Upper lobe of left lung (tissue), 6 donors: ENCODE data around the gene ATP10B. TPM values are rescaled to one million over a fixed set of nuclear protein-coding genes. Genes with fewer than 3 reads are reported as not detected.

Experiments used
- ATAC-seq, 2 donors: fragments of 200-7000 bp; cut with Tn5 transposase; one replicate each; pipeline ENCODE4 v1.9.1; 2022; ENCODE audit warnings: mild to moderate bottlenecking in 2 of 2, moderate library complexity in 2 of 2; ENCODE audit not compliant: low FRiP score in 2 of 2
- DNase-seq, 2 donors: peaks; one replicate each; pipeline ENCODE4 v3.0.0-alpha.2; 2019 to 2020
- H3K27ac ChIP-seq, 4 donors: fragments of 200-600 bp; sonication (generic); one replicate each; pipeline ENCODE4 v1.5.1; 2016 to 2019
- H3K27me3 ChIP-seq, 4 donors: fragments of 200-600 bp; sonication (generic); one replicate each; pipeline ENCODE4 v1.5.1; 2017 to 2019
- H3K36me3 ChIP-seq, 4 donors: fragments of 200-600 bp; sonication (generic); one replicate each; pipeline ENCODE4 v1.5.1; 2016 to 2019
- H3K4me1 ChIP-seq, 4 donors: fragments of 200-600 bp; sonication (generic); one replicate each; pipeline ENCODE4 v1.5.1; 2018 to 2019
- H3K4me3 ChIP-seq, 4 donors: fragments of 200-600 bp; sonication (generic); one replicate each; pipeline ENCODE4 v1.5.1; 2017 to 2019; ENCODE audit warnings: mild to moderate bottlenecking in 2 of 4, moderate library complexity in 1 of 4
- H3K9me3 ChIP-seq, 4 donors: fragments of 200-600 bp; sonication (generic); one replicate each; pipeline ENCODE4 v1.5.1; 2018 to 2019
- EP300 ChIP-seq, 4 donors: sonication (generic); formaldehyde crosslinking; IDR thresholded peaks; one replicate each; pipeline ENCODE4 v1.5.1; 2017; ENCODE audit warnings: antibody characterized with exemption in 4 of 4, control low read depth in 2 of 4
- POLR2A ChIP-seq, 4 donors: fragments of 450-650 bp; IDR thresholded peaks; one replicate each; pipeline ENCODE4 v1.5.1; 2016 to 2017; ENCODE audit warnings: antibody characterized with exemption in 4 of 4, mild to moderate bottlenecking in 2 of 4
- POLR2AphosphoS5 ChIP-seq, 2 donors: sonication (generic); formaldehyde crosslinking; IDR thresholded peaks; one replicate each; pipeline ENCODE4 v1.5.1; 2017; ENCODE audit warnings: antibody characterized with exemption in 2 of 2
- WGBS, 2 donors: methylation state at CpG; one replicate each; pipeline ENCODE4 v1.1.5; 2017 to 2018; 5-methylcytosine and 5-hydroxymethylcytosine counted together
- total RNA-seq, 6 donors: library from RNA; depleted of rRNA in 4 of 6; stranded (reverse); fragments of >200 nt in 4 of 6; gene quantifications; one replicate each; pipeline versions ENCODE4 v1.1.0 to v1.2.1, GENCODE V29; 2016 to 2021
- TF ChIP-seq, protein P1 (sequence below), 6 experiments: fragments of 450-650 bp in 4 of 6; fragments of 200-600 bp in 2 of 6; sonication (generic) in 2 of 6; IDR thresholded peaks; one replicate each; pipeline ENCODE4 v1.5.1; 2016 to 2019; ENCODE audit warnings: antibody characterized with exemption in 6 of 6
- donor health status: DM: no; HTN: no; CAD: no; lungs with moderate emphysema.
- donor health status: DM: no; HTN: yes; CAD: no; lungs with severe emphysema.

Gene ATP10B
- total RNA-seq, 6 donors from 2014 or later: under 0.01 to 0.30 (median 0.09) TPM; not detected in 1

DNA sequence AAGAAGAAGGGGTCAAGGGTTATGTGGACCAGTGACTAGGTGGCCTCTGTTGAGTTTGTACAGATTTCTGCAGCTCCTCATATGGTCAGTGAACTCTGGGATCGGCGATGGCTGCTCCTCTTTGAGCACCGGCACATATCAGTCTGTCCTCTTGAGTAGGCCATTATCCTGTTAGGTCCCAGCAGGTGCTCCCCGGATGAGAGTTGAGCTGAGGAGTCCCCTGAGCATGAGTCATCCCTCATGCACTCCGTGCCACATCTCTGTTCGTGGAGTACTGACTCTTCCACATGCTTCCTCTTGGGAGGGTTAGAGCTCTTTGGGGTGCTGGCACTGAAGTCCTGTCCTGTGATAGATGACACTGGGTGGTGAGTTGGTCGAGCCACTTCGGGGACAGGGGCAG lies 286.6 kb downstream of the ATP10B start:
- H3K4me1 ChIP-seq: no peaks in the 10 kb centered on the region
- no peaks in the 10 kb centered on the region for H3K36me3 ChIP-seq
- ATAC-seq (no peak), DNase-seq (no peak)
- H3K9me3 ChIP-seq: no peaks in the 10 kb centered on the region
- H3K27ac ChIP-seq: no peak overlapping the region
- 85 to 86% methylated on average over 7 to 8 of the region's 8 CpGs for WGBS, 2 donors
- H3K4me3 ChIP-seq: no peak overlapping the region
- no peaks in the 10 kb centered on the region for H3K27me3 ChIP-seq
- TF ChIP-seq EP300 (IDR thresholded peaks at IDR 0.05) (no peak), POLR2AphosphoS5 (IDR thresholded peaks at IDR 0.05) (no peak), POLR2A (IDR thresholded peaks at IDR 0.05) (no peak)

DNA sequence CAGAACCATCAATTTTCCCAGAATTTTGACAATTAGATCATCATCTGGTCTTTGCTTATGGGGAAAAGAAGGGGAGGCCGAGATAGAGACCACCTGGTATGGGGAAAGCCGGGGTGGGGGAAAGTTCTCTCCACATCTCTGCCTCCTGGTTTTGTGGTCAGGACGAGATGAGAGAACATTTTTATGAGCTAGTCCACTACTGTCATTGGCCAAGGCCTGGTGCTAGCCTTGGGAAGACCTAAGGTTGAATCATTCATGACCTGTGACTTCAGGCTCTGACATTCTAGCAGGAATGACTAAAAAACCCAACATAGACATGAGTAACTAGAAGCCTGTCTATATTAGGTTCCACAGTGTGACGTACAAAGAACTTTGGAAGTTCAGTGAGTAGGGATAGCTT lies 295.2 kb downstream of the ATP10B start:
- Histone ChIP-seq H3K9me3 (no peaks in the 10 kb centered on the region), H3K4me3 (no peak overlapping the region), H3K4me1 (no peaks in the 10 kb centered on the region), H3K27me3 (no peaks in the 10 kb centered on the region), H3K36me3 (no peaks in the 10 kb centered on the region), H3K27ac (no peak overlapping the region)
- WGBS, 2 donors: 74 to 84% methylated on average over 4 of the region's 4 CpGs
- no peak for TF ChIP-seq POLR2AphosphoS5 (IDR thresholded peaks at IDR 0.05)
- TF ChIP-seq, protein P1, sequence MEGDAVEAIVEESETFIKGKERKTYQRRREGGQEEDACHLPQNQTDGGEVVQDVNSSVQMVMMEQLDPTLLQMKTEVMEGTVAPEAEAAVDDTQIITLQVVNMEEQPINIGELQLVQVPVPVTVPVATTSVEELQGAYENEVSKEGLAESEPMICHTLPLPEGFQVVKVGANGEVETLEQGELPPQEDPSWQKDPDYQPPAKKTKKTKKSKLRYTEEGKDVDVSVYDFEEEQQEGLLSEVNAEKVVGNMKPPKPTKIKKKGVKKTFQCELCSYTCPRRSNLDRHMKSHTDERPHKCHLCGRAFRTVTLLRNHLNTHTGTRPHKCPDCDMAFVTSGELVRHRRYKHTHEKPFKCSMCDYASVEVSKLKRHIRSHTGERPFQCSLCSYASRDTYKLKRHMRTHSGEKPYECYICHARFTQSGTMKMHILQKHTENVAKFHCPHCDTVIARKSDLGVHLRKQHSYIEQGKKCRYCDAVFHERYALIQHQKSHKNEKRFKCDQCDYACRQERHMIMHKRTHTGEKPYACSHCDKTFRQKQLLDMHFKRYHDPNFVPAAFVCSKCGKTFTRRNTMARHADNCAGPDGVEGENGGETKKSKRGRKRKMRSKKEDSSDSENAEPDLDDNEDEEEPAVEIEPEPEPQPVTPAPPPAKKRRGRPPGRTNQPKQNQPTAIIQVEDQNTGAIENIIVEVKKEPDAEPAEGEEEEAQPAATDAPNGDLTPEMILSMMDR (IDR thresholded peaks at IDR 0.05): no peak
- TF ChIP-seq POLR2A (IDR thresholded peaks at IDR 0.05): no peak
- no peak for TF ChIP-seq EP300 (IDR thresholded peaks at IDR 0.05)
- no peak for DNase-seq
- no peak for ATAC-seq

DNA sequence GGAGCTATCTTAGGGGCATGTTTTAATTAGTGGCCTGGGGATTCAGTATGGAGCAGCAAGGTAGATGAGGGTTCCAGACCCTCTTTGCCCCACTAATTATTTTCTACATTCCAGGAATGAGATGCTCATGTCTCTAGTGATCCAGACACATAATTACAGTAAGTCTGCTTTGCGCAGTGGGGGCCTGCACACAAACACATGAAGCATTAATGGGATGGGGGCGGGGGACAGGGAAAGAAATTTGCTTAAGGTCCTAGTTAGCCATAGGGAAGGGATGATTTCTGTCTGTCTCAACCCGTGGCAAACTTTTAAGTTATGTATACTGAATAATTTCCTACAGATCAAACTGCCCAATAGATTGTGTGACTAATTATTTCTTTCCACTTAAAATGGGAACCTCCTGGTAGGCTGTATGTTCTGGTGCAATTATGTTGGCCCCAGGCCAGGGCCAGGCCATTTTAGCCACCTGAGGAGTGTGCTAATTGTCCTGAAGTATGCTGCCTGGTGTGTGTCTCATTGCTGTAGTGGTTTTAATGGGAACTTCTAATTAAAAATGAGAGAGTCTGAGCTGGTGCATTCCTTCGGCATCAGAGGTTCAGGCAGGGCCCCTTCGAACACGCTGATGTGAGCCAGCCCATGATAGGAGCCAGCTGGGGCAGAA lies 295.9 kb downstream of the ATP10B start:
- Histone ChIP-seq H3K27ac (no peak overlapping the region), H3K27me3 (no peaks in the 10 kb centered on the region), H3K4me3 (no peak overlapping the region), H3K9me3 (no peaks in the 10 kb centered on the region), H3K4me1 (no peaks in the 10 kb centered on the region), H3K36me3 (no peaks in the 10 kb centered on the region)
- peak in 1 of 2 donors; percentile 65 for DNase-seq
- WGBS, 2 donors: 69 to 70% methylated on average over 6 of the region's 6 CpGs
- TF ChIP-seq POLR2AphosphoS5 (IDR thresholded peaks at IDR 0.05): no peak
- TF ChIP-seq EP300 (IDR thresholded peaks at IDR 0.05): no peak
- TF ChIP-seq POLR2A (IDR thresholded peaks at IDR 0.05): no peak
- TF ChIP-seq, protein P1 (IDR thresholded peaks at IDR 0.05): no peak
- ATAC-seq: no peak

DNA sequence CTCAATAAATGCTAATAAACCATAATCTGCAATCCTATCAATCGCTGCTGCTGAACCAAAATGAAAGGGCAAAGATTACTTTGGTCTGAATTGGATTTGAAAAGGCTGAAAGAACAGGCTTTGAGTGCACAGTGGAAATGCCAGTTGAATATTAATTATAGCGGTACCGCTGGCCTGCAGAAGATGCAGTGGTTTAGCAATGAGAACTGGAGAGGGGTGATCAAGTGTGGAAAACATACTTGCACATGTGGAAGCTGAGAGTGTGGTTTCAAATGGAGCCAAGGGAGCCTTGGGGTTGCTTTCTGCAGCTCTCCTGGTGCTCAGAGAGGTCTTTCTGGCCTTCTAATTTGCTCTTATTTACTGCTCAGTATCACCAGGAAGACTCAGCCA lies 296.4 kb downstream of the ATP10B start:
- DNase-seq: no peak
- Histone ChIP-seq H3K9me3 (no peaks in the 10 kb centered on the region), H3K4me1 (no peaks in the 10 kb centered on the region), H3K36me3 (no peaks in the 10 kb centered on the region), H3K27ac (no peak overlapping the region), H3K4me3 (no peak overlapping the region), H3K27me3 (no peaks in the 10 kb centered on the region)
- no peak for ATAC-seq
- TF ChIP-seq POLR2AphosphoS5 (IDR thresholded peaks at IDR 0.05) (no peak), EP300 (IDR thresholded peaks at IDR 0.05) (no peak), POLR2A (IDR thresholded peaks at IDR 0.05) (no peak)
- TF ChIP-seq, protein P1 (IDR thresholded peaks at IDR 0.05): no peak
- 95 to 98% methylated on average over 3 of the region's 3 CpGs for WGBS, 2 donors

DNA sequence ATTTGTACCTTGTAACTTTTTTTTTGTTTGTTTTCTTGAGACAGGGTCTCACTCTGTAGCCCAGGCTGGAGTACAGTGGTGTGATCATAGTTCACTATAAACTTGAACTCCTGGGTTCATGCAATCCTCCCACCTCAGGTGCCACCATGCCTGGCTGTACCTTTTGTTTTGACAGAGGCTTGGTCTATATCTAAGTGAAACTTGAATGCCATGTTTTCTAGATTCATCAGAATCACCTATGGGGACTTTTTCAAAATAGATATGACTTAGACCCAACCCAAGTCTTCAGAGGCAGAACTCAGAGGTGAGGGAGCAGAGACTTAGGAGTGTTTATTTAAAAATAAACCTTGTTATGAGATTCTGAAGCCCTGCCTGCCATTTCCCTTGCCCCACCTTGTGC lies 301.9 kb downstream of the ATP10B start:
- no peak overlapping the region for H3K27ac ChIP-seq
- no peak for DNase-seq
- ATAC-seq: no peak
- H3K9me3 ChIP-seq: no peaks in the 10 kb centered on the region
- no peak for TF ChIP-seq EP300 (IDR thresholded peaks at IDR 0.05)
- TF ChIP-seq, protein P1 (IDR thresholded peaks at IDR 0.05): no peak
- no peak for TF ChIP-seq POLR2A (IDR thresholded peaks at IDR 0.05)
- no peak for TF ChIP-seq POLR2AphosphoS5 (IDR thresholded peaks at IDR 0.05)
- H3K4me3 ChIP-seq: no peak overlapping the region
- H3K4me1 ChIP-seq: no peaks in the 10 kb centered on the region
- H3K27me3 ChIP-seq: no peaks in the 10 kb centered on the region
- H3K36me3 ChIP-seq: no peaks in the 10 kb centered on the region
